ENCODE data around the gene HSPG2.

The HSPG2 gene

GRCh38 chr1:21848524-21849174 lies 88.5 kb downstream of the HSPG2 start:
- H3K36me3 Mint-ChIP-seq (ENCODE audit: low read depth) = peaks cover 92% of the 10 kb centered on the region
- H3K4me3 Mint-ChIP-seq = no peak overlapping the region
- no peak overlapping the region for H3K27ac Mint-ChIP-seq
- no peaks in the 10 kb centered on the region for H3K27me3 Mint-ChIP-seq
- no peaks in the 10 kb centered on the region for H3K9me3 Mint-ChIP-seq
- peaks cover 12% of the 10 kb centered on the region for H3K4me1 Mint-ChIP-seq (ENCODE audit: low read depth)
- intact Hi-C loops (cut with micrococcal nuclease) = no loop called here

GRCh38 chr1:21847223-21848205 lies 89.6 kb downstream of the HSPG2 start:
- H3K36me3 Mint-ChIP-seq (ENCODE audit: low read depth) = peaks cover 94% of the 10 kb centered on the region
- H3K4me1 Mint-ChIP-seq (ENCODE audit: low read depth) = peaks cover 6% of the 10 kb centered on the region
- H3K27me3 Mint-ChIP-seq = no peaks in the 10 kb centered on the region
- H3K4me3 Mint-ChIP-seq = no peak overlapping the region
- H3K27ac Mint-ChIP-seq = no peak overlapping the region
- intact Hi-C loops (cut with micrococcal nuclease) = no loop called here
- no peaks in the 10 kb centered on the region for H3K9me3 Mint-ChIP-seq

DNA sequence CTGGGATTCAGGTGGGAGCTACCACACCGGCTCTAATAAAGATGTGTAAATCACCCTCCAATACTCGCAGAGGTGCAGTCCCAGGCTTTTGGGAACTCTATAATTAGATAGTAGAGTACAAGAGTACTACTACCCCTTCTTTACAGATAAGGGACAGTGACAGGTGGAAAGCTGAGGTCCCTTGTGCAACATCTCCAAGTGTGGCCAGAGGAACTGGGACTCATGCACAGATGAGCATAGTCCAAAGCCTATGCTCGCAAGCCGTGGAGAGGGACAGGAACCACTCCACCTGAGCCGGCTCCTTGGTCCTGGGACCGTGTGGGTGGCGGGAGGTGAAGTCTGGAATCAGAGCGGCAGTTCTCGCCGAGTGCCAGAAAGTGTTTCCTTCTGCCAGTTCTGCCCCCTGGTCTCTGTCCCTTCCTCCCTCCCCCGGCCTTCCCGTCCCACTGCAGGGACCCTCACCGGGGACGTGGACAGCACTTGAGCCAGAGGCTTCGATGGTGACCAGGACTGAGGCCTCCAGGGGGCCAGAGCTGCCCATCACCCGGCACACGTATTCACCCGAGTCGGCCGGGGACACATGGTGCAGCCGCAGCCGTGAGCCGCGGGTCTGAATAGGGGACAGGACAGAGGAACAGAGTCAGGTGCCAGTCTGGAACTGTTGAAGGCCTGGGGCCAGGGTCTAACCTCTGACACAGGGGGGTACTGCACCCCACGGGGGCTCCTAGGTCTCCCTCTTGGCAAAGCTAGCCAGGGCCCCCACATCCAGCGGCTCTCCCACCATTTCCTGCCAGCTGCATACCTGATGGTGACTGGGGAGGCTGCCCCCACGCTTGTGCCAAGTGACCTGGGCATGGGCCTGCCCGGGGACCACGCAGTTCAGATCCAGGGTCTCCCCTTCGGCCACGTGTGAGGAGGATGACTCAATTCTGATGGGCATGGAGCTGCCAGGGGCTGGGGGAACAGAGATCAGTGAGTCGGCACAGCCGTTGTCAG lies 91.2 kb downstream of the HSPG2 start:
- H3K9me3 Mint-ChIP-seq = no peaks in the 10 kb centered on the region
- peaks cover 95% of the 10 kb centered on the region for H3K36me3 Mint-ChIP-seq (ENCODE audit: low read depth)
- H3K27me3 Mint-ChIP-seq = no peaks in the 10 kb centered on the region
- no peak overlapping the region for H3K27ac Mint-ChIP-seq
- H3K4me1 Mint-ChIP-seq (ENCODE audit: low read depth) = no peaks in the 10 kb centered on the region
- intact Hi-C loops (cut with micrococcal nuclease) = no loop called here
- no peak overlapping the region for H3K4me3 Mint-ChIP-seq

- no peak overlapping the region for H3K27ac Mint-ChIP-seq
- no peaks in the 10 kb centered on the region for H3K27me3 Mint-ChIP-seq
- no peaks in the 10 kb centered on the region for H3K4me1 Mint-ChIP-seq (ENCODE audit: low read depth)
- peaks cover 97% of the 10 kb centered on the region for H3K36me3 Mint-ChIP-seq (ENCODE audit: low read depth)
- intact Hi-C loops (cut with micrococcal nuclease) = no loop called here
- no peak overlapping the region for H3K4me3 Mint-ChIP-seq
- no peaks in the 10 kb centered on the region for H3K9me3 Mint-ChIP-seq
Observed at GRCh38 chr1:21843996-21844395, 93.1 kb downstream of the HSPG2 start.

DNA sequence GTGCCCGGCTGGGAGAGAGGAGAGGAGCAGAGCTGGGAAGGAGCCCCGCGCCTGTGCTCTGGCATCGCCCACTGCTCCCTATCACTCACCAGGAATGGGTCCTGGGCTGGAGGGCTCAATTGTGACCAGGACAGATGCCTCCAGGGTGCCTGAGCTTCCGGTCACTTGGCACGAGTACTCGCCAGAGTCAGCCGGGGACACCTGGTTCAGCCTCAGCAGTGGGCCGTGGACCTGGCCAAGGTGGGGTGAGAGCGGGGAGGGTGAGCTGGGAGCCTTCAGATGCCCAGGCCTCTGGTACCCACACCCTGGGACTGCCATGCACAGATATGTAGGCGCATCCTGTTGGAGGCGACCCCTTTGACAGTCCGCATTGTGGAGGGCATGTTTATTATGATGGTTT lies 93.9 kb downstream of the HSPG2 start:
- no peak overlapping the region for H3K4me3 Mint-ChIP-seq
- H3K4me1 Mint-ChIP-seq (ENCODE audit: low read depth) = no peaks in the 10 kb centered on the region
- peaks cover 97% of the 10 kb centered on the region for H3K36me3 Mint-ChIP-seq (ENCODE audit: low read depth)
- no peaks in the 10 kb centered on the region for H3K9me3 Mint-ChIP-seq
- no peaks in the 10 kb centered on the region for H3K27me3 Mint-ChIP-seq
- intact Hi-C loops (cut with micrococcal nuclease) = no loop called here
- no peak overlapping the region for H3K27ac Mint-ChIP-seq

DNA sequence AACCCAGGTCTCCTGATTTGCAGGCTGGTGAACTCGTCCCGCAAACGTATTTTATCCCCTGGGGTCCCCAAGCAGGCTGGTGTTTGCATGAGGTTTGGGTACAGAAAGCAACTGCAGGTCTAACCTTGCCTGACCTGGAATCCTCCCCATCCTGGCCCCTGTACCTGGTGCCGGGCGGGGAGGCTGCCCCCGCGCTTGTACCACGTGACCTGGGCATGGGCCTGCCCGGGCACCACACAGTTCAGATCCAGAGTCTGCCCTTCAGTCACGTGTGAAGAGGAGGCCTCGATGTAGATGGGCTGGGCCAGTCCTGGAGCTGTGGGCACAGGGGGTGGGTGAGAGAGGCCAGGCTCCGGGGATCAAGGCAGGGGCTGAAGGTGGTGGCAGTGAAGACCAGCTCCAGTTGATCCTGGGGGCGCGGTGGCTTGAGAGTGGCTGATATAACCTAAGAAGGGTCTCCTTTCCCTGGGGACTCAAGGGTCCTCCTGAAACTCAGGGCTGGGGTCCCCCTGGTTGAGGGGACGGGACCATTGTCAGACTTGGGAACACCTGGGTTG lies 94.4 kb downstream of the HSPG2 start:
- Mint-ChIP-seq H3K4me3 (no peak overlapping the region), H3K9me3 (no peaks in the 10 kb centered on the region), H3K36me3 (ENCODE audit: low read depth) (peaks cover 97% of the 10 kb centered on the region), H3K4me1 (ENCODE audit: low read depth) (no peaks in the 10 kb centered on the region), H3K27ac (no peak overlapping the region), H3K27me3 (no peaks in the 10 kb centered on the region)
- intact Hi-C loops (cut with micrococcal nuclease) = no loop called here

- H3K9me3 Mint-ChIP-seq = no peaks in the 10 kb centered on the region
- no peaks in the 10 kb centered on the region for H3K27me3 Mint-ChIP-seq
- peaks cover 97% of the 10 kb centered on the region for H3K36me3 Mint-ChIP-seq (ENCODE audit: low read depth)
- no peak overlapping the region for H3K27ac Mint-ChIP-seq
- H3K4me1 Mint-ChIP-seq (ENCODE audit: low read depth) = no peaks in the 10 kb centered on the region
- intact Hi-C loops (cut with micrococcal nuclease) = no loop called here
- no peak overlapping the region for H3K4me3 Mint-ChIP-seq
Observed at GRCh38 chr1:21841852-21842466, 95.2 kb downstream of the HSPG2 start.

- H3K27ac Mint-ChIP-seq = no peak overlapping the region
- H3K27me3 Mint-ChIP-seq = no peaks in the 10 kb centered on the region
- H3K4me3 Mint-ChIP-seq = no peak overlapping the region
- no peaks in the 10 kb centered on the region for H3K4me1 Mint-ChIP-seq (ENCODE audit: low read depth)
- H3K9me3 Mint-ChIP-seq = no peaks in the 10 kb centered on the region
- H3K36me3 Mint-ChIP-seq (ENCODE audit: low read depth) = peaks cover 94% of the 10 kb centered on the region
- intact Hi-C loops (cut with micrococcal nuclease) = no loop called here
Observed at GRCh38 chr1:21840981-21841380, 96.1 kb downstream of the HSPG2 start.

DNA sequence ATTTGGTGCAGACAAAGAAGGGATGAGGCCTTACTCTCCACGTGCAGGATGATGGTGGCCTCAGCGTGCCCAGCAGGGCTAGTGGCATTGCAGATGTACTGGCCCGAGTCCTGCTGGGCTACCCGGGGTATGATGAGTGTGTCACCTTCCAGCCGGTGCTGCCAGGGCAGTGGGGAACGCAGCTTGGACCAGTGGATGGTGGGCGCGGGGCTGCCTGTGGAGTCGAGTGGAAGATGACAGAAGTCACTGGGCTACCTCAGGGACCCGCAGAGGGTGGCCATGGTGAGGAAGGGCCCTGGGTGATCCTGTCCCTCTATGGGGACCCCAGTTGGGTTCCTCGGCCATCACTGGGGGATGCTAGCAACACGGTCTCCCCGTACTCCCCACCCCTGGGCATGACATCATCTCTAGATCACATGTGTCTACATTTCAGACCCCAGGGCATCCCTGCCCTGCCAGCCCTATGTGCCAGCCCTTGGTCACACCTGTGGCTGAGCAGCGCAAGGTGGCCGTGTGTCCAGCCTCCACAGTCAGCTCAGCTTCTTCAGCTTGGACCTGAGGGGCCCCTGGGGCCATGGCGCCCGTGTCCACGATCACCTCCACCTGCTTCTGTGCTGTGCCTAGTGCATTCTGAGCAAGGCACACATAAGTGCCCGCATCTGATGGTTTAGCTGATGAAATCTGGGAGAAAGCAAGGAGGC lies 97.6 kb downstream of the HSPG2 start:
- Mint-ChIP-seq H3K9me3 (peaks cover 9% of the 10 kb centered on the region), H3K27me3 (no peaks in the 10 kb centered on the region), H3K36me3 (ENCODE audit: low read depth) (peaks cover 94% of the 10 kb centered on the region), H3K4me3 (no peak overlapping the region), H3K27ac (no peak overlapping the region), H3K4me1 (ENCODE audit: low read depth) (no peaks in the 10 kb centered on the region)
- intact Hi-C loops (cut with micrococcal nuclease) = loop anchor here (2.0 kb wide), 1 partner anchor 27 kb away; the partner anchor contains the start of gene LDLRAD2

DNA sequence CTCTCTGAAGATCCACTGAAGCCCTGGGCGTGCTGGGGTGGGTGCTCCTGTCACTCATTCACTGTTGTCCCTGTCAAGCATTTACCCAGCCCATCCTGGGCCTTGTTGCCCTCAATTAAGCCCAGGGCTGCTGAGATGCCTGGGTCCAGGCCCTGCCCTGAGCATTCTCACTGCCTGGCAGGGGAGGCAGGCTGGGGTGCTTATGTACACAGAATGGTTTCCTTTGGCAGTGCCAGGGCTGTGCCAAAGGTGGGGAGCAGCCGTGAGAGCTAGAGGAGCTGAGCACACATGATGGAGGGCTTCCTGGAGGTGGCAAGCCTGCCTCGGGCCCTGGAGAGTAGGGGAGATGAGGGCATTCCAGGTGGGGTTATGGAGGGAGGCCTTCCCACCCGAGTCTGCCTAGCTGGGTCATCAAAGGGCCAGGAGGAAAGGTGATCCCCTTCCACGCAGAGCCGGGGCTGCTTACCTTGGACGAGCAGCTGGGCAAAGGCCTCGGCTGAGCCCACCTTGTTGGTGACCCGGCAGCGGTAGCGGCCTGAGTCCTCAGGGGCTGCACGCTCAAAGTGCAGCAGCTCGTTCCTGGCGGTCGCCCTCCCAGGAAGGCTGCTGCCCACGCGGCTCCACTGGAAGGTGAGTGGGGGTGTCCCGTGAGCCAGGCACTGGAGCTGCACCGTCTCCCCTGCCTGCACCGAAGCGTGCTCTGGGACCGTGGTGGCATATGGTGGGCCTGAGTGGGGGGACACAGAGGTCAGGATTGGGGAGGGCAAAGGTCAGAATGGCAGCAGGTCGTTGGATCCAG lies 98.6 kb downstream of the HSPG2 start:
- Mint-ChIP-seq H3K4me3 (no peak overlapping the region), H3K9me3 (peaks cover 19% of the 10 kb centered on the region), H3K27me3 (no peaks in the 10 kb centered on the region), H3K36me3 (ENCODE audit: low read depth) (peaks cover 94% of the 10 kb centered on the region), H3K27ac (no peak overlapping the region), H3K4me1 (ENCODE audit: low read depth) (no peaks in the 10 kb centered on the region)
- intact Hi-C loops (cut with micrococcal nuclease) = loop anchor here (2.0 kb wide), 1 partner anchor 26 kb away; the partner anchor contains the start of gene LDLRAD2

DNA sequence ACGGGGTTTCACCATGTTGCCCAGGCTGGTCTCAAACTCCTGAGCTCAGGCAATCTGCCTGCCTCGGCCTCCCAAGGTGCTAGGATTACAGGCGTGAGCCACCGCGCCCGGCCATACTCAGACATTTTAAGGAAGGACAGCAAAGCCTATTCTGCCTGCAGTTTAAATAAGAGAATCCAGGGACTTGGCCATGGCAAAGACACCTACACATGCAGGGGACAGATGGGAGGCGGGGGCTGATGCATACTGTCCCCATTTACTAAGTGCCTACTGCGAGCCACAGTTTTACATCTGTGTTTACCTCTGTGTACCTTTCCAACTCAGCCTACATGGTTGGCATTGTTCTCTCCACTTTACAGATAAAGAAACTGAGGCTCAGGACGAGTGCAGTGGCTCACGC lies 99.6 kb downstream of the HSPG2 start:
- intact Hi-C loops (cut with micrococcal nuclease) = no loop called here
- Mint-ChIP-seq H3K36me3 (ENCODE audit: low read depth) (peaks cover 94% of the 10 kb centered on the region), H3K27me3 (no peaks in the 10 kb centered on the region), H3K4me3 (no peak overlapping the region), H3K9me3 (peaks cover 19% of the 10 kb centered on the region), H3K4me1 (ENCODE audit: low read depth) (no peaks in the 10 kb centered on the region), H3K27ac (no peak overlapping the region)

DNA sequence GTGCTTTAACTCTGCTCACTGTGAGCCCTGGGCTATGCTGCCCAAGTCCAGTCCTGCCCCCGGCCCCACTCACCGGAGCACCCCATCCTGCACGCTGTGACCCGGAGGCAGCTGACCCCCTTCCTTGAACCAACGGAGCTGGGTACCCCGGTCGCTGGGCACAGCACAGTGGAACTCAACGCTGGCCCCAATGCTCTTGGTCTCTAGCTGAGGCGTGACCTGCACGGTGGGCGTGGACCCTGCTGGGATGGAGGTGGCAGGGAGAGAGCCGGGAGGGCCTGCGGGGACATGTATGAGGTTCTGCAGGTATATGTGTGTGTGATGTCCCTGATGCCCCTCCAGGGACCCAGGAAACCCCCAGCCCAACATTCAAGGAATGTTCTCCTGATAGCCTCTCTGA lies 100.4 kb downstream of the HSPG2 start:
- H3K36me3 Mint-ChIP-seq (ENCODE audit: low read depth) = peaks cover 94% of the 10 kb centered on the region
- intact Hi-C loops (cut with micrococcal nuclease) = no loop called here
- H3K9me3 Mint-ChIP-seq = peaks cover 19% of the 10 kb centered on the region
- no peak overlapping the region for H3K27ac Mint-ChIP-seq
- no peaks in the 10 kb centered on the region for H3K4me1 Mint-ChIP-seq (ENCODE audit: low read depth)
- H3K4me3 Mint-ChIP-seq = no peak overlapping the region
- no peaks in the 10 kb centered on the region for H3K27me3 Mint-ChIP-seq
